ENCODE data around the gene NALCN. TPM values are rescaled to one million over a fixed set of nuclear protein-coding genes. Genes with fewer than 3 reads are reported as not detected.

NALCN gene
- total RNA-seq, 1 experiment from 2014 or later: 0.52 TPM

DNA sequence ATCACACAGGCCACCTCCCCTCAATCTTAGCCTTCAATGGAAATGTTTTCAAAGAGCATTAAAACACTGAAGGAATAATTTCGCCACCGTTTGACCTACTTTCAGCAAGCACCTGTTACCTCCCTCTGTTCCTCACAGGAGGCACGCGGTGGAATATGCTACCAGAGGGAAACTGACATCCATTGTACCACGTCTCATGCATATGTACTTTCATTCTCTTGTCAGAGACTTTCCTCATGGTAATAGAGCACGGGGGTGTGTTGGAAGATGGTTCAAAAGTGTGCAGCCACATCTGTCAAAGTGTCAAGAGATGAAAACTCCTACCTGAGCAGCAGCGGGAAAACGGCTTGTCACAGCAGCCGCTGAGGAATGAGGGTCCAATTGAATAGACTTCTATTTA, 143.4 kb downstream of the NALCN start:
- ChIA-PET POLR2A (ENCODE audit: low non-redundant PET) (no interaction called here), CTCF (no interaction called here)
- TF ChIP-seq, protein P1, sequence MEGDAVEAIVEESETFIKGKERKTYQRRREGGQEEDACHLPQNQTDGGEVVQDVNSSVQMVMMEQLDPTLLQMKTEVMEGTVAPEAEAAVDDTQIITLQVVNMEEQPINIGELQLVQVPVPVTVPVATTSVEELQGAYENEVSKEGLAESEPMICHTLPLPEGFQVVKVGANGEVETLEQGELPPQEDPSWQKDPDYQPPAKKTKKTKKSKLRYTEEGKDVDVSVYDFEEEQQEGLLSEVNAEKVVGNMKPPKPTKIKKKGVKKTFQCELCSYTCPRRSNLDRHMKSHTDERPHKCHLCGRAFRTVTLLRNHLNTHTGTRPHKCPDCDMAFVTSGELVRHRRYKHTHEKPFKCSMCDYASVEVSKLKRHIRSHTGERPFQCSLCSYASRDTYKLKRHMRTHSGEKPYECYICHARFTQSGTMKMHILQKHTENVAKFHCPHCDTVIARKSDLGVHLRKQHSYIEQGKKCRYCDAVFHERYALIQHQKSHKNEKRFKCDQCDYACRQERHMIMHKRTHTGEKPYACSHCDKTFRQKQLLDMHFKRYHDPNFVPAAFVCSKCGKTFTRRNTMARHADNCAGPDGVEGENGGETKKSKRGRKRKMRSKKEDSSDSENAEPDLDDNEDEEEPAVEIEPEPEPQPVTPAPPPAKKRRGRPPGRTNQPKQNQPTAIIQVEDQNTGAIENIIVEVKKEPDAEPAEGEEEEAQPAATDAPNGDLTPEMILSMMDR (conservative IDR thresholded peaks at IDR 0.05; ENCODE audit: low read depth, low read length): no peak
- TF ChIP-seq EZH2 (IDR thresholded peaks at IDR 0.05; ENCODE audit: borderline replicate concordance, low read depth, low read length, poor library complexity, severe bottlenecking): no peak
- Histone ChIP-seq H3K4me1 (ENCODE audit: insufficient read depth, low read length, poor library complexity, severe bottlenecking) (no peaks in the 10 kb centered on the region), H3K27me3 (replicated peaks; ENCODE audit: insufficient read depth, low read depth, low read length, poor library complexity) (no peaks in the 10 kb centered on the region), H3K9me3 (ENCODE audit: low read depth, low read length, poor library complexity, severe bottlenecking) (no peaks in the 10 kb centered on the region), H3K36me3 (ENCODE audit: insufficient read depth, low read length, poor library complexity, severe bottlenecking) (no peaks in the 10 kb centered on the region), H3K4me3 (ENCODE audit: low read depth, low read length, poor library complexity, severe bottlenecking) (no peak overlapping the region), H3K27ac (ENCODE audit: low read depth, low read length, poor library complexity, severe bottlenecking) (no peak overlapping the region)
- no TSS peak for BruUV-seq (replicated peaks)
- DNase-seq (ENCODE audit: low spot score): no peak
- intact Hi-C loops (cut with micrococcal nuclease; ENCODE audit: unreplicated experiment): no loop called here

DNA sequence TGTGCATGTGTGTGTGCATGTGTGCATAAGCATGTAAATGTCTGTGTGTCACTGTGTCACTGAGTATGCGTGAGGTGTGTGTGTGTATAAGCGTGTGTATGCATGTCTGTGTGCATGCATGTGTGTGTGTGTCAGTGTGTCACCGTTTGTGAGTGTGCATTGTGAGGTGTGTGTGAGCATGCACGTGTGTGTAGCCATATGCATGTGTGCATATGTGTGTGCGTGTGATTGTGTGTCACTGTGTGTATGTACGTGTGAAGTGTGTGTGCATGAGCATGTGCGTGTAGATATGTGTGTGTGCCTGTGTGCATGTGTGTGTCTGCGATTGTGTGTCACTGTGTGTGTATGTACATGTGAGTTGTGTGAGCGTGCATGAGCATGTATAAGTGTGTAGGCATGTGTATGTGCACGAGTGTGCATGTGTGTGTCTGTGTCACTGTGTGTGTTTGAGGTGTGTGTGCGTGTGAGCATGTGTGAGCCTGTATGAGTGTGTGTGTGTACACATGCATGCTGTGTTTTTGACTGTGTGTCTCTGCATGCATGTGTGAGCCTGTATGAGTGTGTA, 144.5 kb downstream of the NALCN start:
- intact Hi-C loops (cut with micrococcal nuclease; ENCODE audit: unreplicated experiment): no loop called here
- Histone ChIP-seq H3K36me3 (ENCODE audit: insufficient read depth, low read length, poor library complexity, severe bottlenecking) (no peaks in the 10 kb centered on the region), H3K9me3 (ENCODE audit: low read depth, low read length, poor library complexity, severe bottlenecking) (no peaks in the 10 kb centered on the region), H3K27ac (ENCODE audit: low read depth, low read length, poor library complexity, severe bottlenecking) (no peak overlapping the region), H3K4me3 (ENCODE audit: low read depth, low read length, poor library complexity, severe bottlenecking) (no peak overlapping the region), H3K4me1 (ENCODE audit: insufficient read depth, low read length, poor library complexity, severe bottlenecking) (no peaks in the 10 kb centered on the region), H3K27me3 (replicated peaks; ENCODE audit: insufficient read depth, low read depth, low read length, poor library complexity) (no peaks in the 10 kb centered on the region)
- ChIA-PET CTCF (no interaction called here), POLR2A (ENCODE audit: low non-redundant PET) (no interaction called here)
- DNase-seq (ENCODE audit: low spot score): no peak
- TF ChIP-seq, protein P1 (conservative IDR thresholded peaks at IDR 0.05; ENCODE audit: low read depth, low read length): no peak
- TF ChIP-seq EZH2 (IDR thresholded peaks at IDR 0.05; ENCODE audit: borderline replicate concordance, low read depth, low read length, poor library complexity, severe bottlenecking): no peak
- BruUV-seq (replicated peaks): no TSS peak

DNA sequence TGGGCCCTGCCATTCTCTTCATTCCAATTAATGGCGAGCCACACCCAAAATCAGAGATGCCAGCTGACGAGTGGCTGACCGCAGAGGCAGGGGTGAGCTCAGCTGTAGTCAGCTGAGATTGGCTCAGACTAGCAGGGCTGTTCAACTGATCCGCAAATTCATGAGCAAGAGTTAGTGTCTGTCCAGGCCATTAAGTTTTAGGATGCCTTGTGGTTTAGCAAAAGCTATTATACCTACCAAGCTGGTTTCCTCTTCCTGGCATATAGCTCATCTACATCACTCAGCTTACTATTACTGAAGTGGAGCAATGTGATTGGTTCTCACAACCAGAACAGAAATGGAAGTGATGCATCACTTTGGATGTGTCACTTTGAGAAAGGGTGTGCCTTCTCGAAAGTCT, 148.7 kb downstream of the NALCN start:
- no peaks in the 10 kb centered on the region for H3K4me1 ChIP-seq (ENCODE audit: insufficient read depth, low read length, poor library complexity, severe bottlenecking)
- H3K27me3 ChIP-seq (replicated peaks; ENCODE audit: insufficient read depth, low read depth, low read length, poor library complexity): no peaks in the 10 kb centered on the region
- ChIA-PET POLR2A (ENCODE audit: low non-redundant PET) (no interaction called here), CTCF (interaction anchor here (0.6 kb wide), 1 partner anchor 9 kb away, joined by 3 read pairs; no protein-coding TSS in a partner anchor)
- H3K36me3 ChIP-seq (ENCODE audit: insufficient read depth, low read length, poor library complexity, severe bottlenecking): no peaks in the 10 kb centered on the region
- H3K9me3 ChIP-seq (ENCODE audit: low read depth, low read length, poor library complexity, severe bottlenecking): no peaks in the 10 kb centered on the region
- TF ChIP-seq, protein P1 (conservative IDR thresholded peaks at IDR 0.05; ENCODE audit: low read depth, low read length): no peak
- no peak for TF ChIP-seq EZH2 (IDR thresholded peaks at IDR 0.05; ENCODE audit: borderline replicate concordance, low read depth, low read length, poor library complexity, severe bottlenecking)
- no peak overlapping the region for H3K27ac ChIP-seq (ENCODE audit: low read depth, low read length, poor library complexity, severe bottlenecking)
- H3K4me3 ChIP-seq (ENCODE audit: low read depth, low read length, poor library complexity, severe bottlenecking): no peak overlapping the region
- no peak for DNase-seq (ENCODE audit: low spot score)
- no TSS peak for BruUV-seq (replicated peaks)
- intact Hi-C loops (cut with micrococcal nuclease; ENCODE audit: unreplicated experiment): no loop called here
